ENCODE measurements around the gene AADACL3.

The AADACL3 gene

DNA sequence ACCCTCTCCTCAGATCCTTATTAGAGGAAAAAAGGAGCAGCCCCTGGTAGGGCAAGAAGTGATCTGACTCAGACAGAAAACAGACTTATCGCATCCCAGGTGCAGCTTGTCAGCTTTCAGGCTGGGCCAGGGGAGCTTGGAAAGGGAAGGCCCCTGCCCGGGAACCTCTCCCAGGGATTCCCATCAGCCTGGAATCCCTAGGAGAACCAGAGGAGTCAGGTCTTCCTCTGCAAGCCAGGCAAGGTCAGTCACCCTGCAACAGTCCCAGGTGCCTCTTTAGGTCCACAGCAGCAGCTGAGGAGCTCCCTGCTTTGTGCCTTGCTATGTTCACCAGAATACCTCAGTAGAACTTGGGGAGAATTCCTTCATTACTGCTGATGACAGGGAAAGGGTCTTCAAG is 54.7 kb downstream of the AADACL3 start:
- no peak for DNase-seq

- no peak for DNase-seq
Measured at GRCh38 chr1:12771186-12771585, 55.3 kb downstream of the AADACL3 start.

- DNase-seq: no peak
Measured at GRCh38 chr1:12772520-12772919, 56.6 kb downstream of the AADACL3 start.

DNA sequence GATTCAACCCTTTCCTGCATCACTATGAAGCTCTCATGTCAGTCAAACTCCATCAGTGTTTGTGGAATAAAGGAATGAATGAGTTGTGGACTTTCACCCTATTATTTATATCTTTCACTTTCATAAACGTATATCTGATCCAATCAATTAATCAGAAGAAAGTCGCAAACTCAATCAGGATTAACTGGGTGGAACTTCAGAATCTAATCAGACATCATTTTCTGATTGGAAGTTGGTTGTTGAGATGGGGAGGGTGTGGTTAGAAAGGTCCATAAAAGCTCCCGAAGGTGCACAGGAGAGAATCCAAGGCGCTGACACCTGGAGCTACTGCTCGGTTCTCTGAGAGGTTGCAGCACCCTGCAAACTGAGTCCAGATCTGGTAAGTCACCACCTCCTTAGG is 57.5 kb downstream of the AADACL3 start, which contains the start of gene PRAMEF12:
PRAMEF12 (plus strand) TSS at position 301 of the 400 bp plus-strand sequence. CDS start 1,130 bp downstream, outside the sequence.
- no peak for DNase-seq

GRCh38 chr1:12774801-12775345 is 59.0 kb downstream of the AADACL3 start:
- DNase-seq: no peak

- DNase-seq: no peak
Measured at GRCh38 chr1:12775443-12775842, 59.5 kb downstream of the AADACL3 start.

- no peak for DNase-seq
Measured at GRCh38 chr1:12776801-12777557, 61.1 kb downstream of the AADACL3 start.

Measured in GOT3 (cell line).